Parietal lobe (tissue), 1 donor: ENCODE data around the gene CCNY. TPM values are rescaled to one million over a fixed set of nuclear protein-coding genes. Genes with fewer than 3 reads are reported as not detected.

ENCODE experiments used
- total RNA-seq: library from RNA; depleted of rRNA; stranded (reverse); fragments of >200 nt; gene quantifications from one replicate; pipeline ENCODE4 v1.2.3, GENCODE V29; 2014

Gene CCNY
- 52.6 TPM for total RNA-seq

DNA sequence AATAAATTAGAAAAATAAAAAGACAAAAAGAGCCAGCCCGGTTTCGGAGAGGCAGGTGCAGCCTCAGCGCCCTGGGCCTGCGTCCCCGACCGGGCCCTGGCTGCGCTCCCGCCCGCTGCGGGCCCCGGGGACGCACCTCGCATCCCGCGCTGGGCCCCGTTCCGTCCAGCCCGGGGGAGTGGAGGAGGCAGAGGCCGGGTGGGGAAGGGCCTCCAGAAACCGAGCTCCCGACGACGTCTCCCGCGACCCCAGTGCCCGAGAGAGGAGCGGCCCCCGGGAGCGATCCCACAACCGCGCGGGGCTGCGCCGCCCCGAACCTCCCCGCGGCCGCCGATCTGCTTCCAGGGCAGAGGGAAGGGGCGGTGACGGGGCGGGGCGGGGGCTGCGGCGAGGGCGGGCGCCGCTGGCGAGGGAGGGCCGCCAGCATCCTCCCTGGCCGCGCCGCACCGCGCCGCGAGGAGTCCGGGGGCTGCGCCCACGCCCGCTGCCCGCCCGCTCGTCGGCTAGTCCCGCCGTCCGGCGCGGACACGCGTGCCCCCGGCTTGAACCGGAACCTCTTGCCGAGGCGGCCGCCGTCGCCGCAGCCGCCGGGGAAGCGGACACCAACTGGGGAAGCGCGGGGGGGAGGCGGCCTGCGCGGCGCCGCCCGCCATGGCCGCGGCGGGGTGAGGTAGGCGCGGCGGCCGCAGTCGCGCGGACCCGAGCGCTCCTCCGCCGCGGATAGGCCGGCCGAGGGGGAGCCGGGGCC, at the start of gene CCNY:
Gene CCNY, plus strand, starts transcription at position 426 of the 748 bp plus-strand sequence. CDS start 545 bp downstream, outside the sequence.

GRCh38 chr10:35605191-35605590, 268.9 kb downstream of the CCNY start, which contains the start of gene GJD4:
TSS of gene GJD4 (plus strand) at chr10:35605341. CDS start at chr10:35605568, 227 bp downstream.

Other genes with a start within 250 kb of the CCNY start
- gene CUL2, start 246.2 kb upstream of the CCNY start, total RNA-seq: 36.3 TPM
- 16.6 TPM for gene CREM, start 209.7 kb upstream of the CCNY start, total RNA-seq